ENCODE measurements around the gene HDAC11. TPM values are rescaled to one million over a fixed set of nuclear protein-coding genes. Genes with fewer than 3 reads are reported as not detected.

The HDAC11 gene
- total RNA-seq, 4 donors from 2014 or later: 19.8 to 44.0 (median 27.1) TPM

DNA sequence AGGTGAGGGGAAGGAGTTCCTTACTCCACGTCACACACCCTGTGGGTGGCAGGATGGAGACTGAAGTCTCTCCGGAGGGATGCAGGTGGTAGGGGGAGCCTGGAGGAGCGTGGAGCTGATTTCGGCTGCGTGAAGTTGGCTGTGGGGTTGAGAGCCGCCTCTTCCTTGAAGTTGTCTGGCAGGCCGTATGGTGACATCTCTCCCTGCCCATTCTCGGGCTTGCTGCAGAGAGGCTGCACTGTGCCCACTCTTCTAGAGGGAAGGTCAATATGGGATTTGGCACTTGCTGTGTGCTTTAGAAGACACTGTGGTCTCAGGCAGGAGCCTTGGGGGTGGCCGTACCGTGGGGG is 55.4 kb downstream of the HDAC11 start:
- 84% methylated on average over 10 of the region's 10 CpGs; no CpG with 5 or more reads in 1 of the 2 donors for WGBS, 2 donors (ENCODE audit: low coverage in 1 of 2)
- H3K4me1 ChIP-seq: peaks cover 0 to 3% (median 1%) of the 10 kb centered on the region in 4 donors
- TF ChIP-seq, protein P1, sequence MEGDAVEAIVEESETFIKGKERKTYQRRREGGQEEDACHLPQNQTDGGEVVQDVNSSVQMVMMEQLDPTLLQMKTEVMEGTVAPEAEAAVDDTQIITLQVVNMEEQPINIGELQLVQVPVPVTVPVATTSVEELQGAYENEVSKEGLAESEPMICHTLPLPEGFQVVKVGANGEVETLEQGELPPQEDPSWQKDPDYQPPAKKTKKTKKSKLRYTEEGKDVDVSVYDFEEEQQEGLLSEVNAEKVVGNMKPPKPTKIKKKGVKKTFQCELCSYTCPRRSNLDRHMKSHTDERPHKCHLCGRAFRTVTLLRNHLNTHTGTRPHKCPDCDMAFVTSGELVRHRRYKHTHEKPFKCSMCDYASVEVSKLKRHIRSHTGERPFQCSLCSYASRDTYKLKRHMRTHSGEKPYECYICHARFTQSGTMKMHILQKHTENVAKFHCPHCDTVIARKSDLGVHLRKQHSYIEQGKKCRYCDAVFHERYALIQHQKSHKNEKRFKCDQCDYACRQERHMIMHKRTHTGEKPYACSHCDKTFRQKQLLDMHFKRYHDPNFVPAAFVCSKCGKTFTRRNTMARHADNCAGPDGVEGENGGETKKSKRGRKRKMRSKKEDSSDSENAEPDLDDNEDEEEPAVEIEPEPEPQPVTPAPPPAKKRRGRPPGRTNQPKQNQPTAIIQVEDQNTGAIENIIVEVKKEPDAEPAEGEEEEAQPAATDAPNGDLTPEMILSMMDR (IDR thresholded peaks at IDR 0.05): no peak
- TF ChIP-seq POLR2AphosphoS5 (IDR thresholded peaks at IDR 0.05) (no peak), EP300 (IDR thresholded peaks at IDR 0.05; ENCODE audit: low read depth) (no peak), POLR2A (IDR thresholded peaks at IDR 0.05) (no peak)
- no peaks in the 10 kb centered on the region for H3K36me3 ChIP-seq
- no peaks in the 10 kb centered on the region for H3K9me3 ChIP-seq
- in situ Hi-C loops (cut with MboI; ENCODE audit: low pct_ligation_motif_present in 1 of 4, low pct_unique_long_range_greater_than_20kb in 1 of 4, low sequenced_read_pairs in 3 of 4) (no loop called here), intact Hi-C loops (cut with DNase I; ENCODE audit: low total_unique reads) (no loop called here)
- no peaks in the 10 kb centered on the region for H3K27me3 ChIP-seq
- no peak overlapping the region for H3K27ac ChIP-seq
- DNase-seq: no peak
- H3K4me3 ChIP-seq: no peak overlapping the region

DNA sequence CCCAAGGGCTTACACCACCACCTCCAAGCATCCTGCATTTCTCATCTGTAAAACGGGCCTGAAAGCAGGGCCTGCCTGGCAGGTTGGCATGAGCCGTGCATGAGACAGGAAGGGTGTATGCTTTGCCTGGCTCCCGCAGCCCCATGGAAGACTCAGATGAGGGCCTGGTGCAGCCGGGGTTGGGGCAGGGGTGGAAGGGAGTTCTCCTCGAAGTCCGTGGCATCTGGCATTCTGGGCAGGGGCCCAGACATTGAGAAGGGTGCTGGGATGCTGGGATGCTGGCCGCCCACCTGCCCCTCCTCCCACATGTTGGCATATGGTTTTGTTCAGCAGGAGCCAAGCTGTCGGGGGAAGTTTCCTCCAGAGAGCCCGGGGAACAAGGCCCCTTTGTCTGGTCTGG is 55.8 kb downstream of the HDAC11 start:
- no peak for DNase-seq
- 72% methylated on average over 9 of the region's 9 CpGs; no CpG with 5 or more reads in 1 of the 2 donors for WGBS, 2 donors (ENCODE audit: low coverage in 1 of 2)

DNA sequence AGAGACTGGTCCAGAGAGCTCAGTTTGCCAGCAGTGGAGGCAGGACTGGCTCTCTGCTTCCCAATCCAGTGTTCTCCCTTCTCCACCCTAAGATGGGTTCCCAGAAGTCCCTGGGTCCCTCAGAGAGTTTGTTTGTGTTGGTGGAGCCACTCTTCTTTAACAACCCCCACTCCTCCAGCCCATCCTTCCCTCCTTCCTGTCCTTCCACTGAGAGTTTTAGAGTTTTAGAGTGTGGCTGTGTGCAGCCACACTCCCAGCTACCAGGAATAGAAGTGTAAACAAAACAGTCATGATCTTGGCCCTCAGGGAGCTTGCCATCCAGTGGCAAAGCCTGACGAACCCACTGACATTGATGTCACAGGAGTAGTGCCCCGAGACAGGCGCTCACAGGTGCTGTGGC is 56.3 kb downstream of the HDAC11 start:
- no peaks in the 10 kb centered on the region for H3K9me3 ChIP-seq
- in situ Hi-C loops (cut with MboI; ENCODE audit: low pct_ligation_motif_present in 1 of 4, low pct_unique_long_range_greater_than_20kb in 1 of 4, low sequenced_read_pairs in 3 of 4) (no loop called here), intact Hi-C loops (cut with DNase I; ENCODE audit: low total_unique reads) (no loop called here)
- no peak overlapping the region for H3K4me3 ChIP-seq
- H3K4me1 ChIP-seq: peaks cover 0 to 3% (median 1%) of the 10 kb centered on the region in 4 donors
- 80% methylated on average over 3 of the region's 3 CpGs; no CpG with 5 or more reads in 1 of the 2 donors for WGBS, 2 donors (ENCODE audit: low coverage in 1 of 2)
- no peak for DNase-seq
- no peaks in the 10 kb centered on the region for H3K27me3 ChIP-seq
- H3K36me3 ChIP-seq: no peaks in the 10 kb centered on the region
- TF ChIP-seq POLR2A (IDR thresholded peaks at IDR 0.05): no peak
- TF ChIP-seq EP300 (IDR thresholded peaks at IDR 0.05; ENCODE audit: low read depth): no peak
- TF ChIP-seq POLR2AphosphoS5 (IDR thresholded peaks at IDR 0.05): no peak
- TF ChIP-seq, protein P1 (IDR thresholded peaks at IDR 0.05): no peak
- H3K27ac ChIP-seq: peak overlapping the region in 1 of 4 donors; percentile 5

More for the DNA sequence above, 55.8 kb downstream of the HDAC11 start:
- no peaks in the 10 kb centered on the region for H3K9me3 ChIP-seq
- H3K27me3 ChIP-seq: no peaks in the 10 kb centered on the region
- H3K27ac ChIP-seq: no peak overlapping the region
- intact Hi-C loops (cut with DNase I; ENCODE audit: low total_unique reads): no loop called here
- no peak overlapping the region for H3K4me3 ChIP-seq
- H3K4me1 ChIP-seq: peaks cover 0 to 3% (median 1%) of the 10 kb centered on the region in 4 donors
- TF ChIP-seq POLR2A (IDR thresholded peaks at IDR 0.05) (no peak), EP300 (IDR thresholded peaks at IDR 0.05; ENCODE audit: low read depth) (no peak), POLR2AphosphoS5 (IDR thresholded peaks at IDR 0.05) (no peak)
- TF ChIP-seq, protein P1 (IDR thresholded peaks at IDR 0.05): no peak
- in situ Hi-C loops (cut with MboI; ENCODE audit: low pct_ligation_motif_present in 1 of 4, low pct_unique_long_range_greater_than_20kb in 1 of 4, low sequenced_read_pairs in 3 of 4): no loop called here
- no peaks in the 10 kb centered on the region for H3K36me3 ChIP-seq

DNA sequence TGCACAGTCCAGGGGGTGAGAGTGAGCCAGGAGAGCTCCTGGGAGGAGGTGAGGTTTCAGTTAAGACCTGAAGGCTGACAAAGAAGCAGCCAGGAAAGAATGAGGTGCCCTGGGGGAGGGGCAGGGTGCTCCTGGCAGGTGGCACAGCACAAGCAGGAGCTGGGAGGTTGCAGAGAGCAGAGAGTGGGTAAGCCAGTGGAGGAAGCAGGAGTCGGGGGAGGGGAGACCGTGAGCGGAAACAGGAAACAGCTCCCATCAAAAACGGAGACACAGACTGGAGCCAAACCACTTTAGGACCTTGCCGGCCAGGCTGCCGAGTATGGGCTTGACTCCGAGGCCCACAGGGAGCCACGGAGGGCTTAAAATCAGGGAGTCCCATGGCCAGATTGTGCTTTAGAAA is 56.7 kb downstream of the HDAC11 start:
- peak overlapping the region in 1 of 4 donors; percentile 5 for H3K27ac ChIP-seq
- WGBS, 2 donors (ENCODE audit: low coverage in 1 of 2): 30 to 63% methylated on average over 7 to 8 of the region's 8 CpGs
- in situ Hi-C loops (cut with MboI; ENCODE audit: low pct_ligation_motif_present in 1 of 4, low pct_unique_long_range_greater_than_20kb in 1 of 4, low sequenced_read_pairs in 3 of 4): no loop called here

More for the DNA sequence above, 56.7 kb downstream of the HDAC11 start:
- no peak for TF ChIP-seq EP300 (IDR thresholded peaks at IDR 0.05; ENCODE audit: low read depth)
- TF ChIP-seq, protein P1 (IDR thresholded peaks at IDR 0.05): no peak
- TF ChIP-seq POLR2AphosphoS5 (IDR thresholded peaks at IDR 0.05): no peak
- TF ChIP-seq POLR2A (IDR thresholded peaks at IDR 0.05): no peak
- Histone ChIP-seq H3K36me3 (no peaks in the 10 kb centered on the region), H3K4me3 (no peak overlapping the region), H3K27me3 (no peaks in the 10 kb centered on the region), H3K9me3 (no peaks in the 10 kb centered on the region), H3K4me1 (peaks cover 0 to 3% (median 1%) of the 10 kb centered on the region in 4 donors)
- no peak for DNase-seq
- intact Hi-C loops (cut with DNase I; ENCODE audit: low total_unique reads): no loop called here
